SJSA1 (cell line): Measurements from ENCODE around the gene DUS2. TPM values are rescaled to one million over a fixed set of nuclear protein-coding genes. Genes with fewer than 3 reads are reported as not detected.
A peak's percentile ranks its signal among the peaks of the same experiment; 100 is the strongest.

Experiments used
- DNase-seq, 2 experiments: peaks; one replicate each; pipeline ENCODE4 v3.0.0-alpha.2; 2015 to 2020; ENCODE audit warnings: low spot score in 2 of 2, low read depth in 1 of 2
- H3K27ac ChIP-seq: fragments of 250-450 bp; sonication (Bioruptor Pico); 2 replicates; pipeline ENCODE4 v1.5.1; 2020; ENCODE audit warnings: mild to moderate bottlenecking, moderate library complexity
- H3K27me3 ChIP-seq: fragments of 250-450 bp; sonication (Bioruptor Pico); replicated peaks from 2 replicates; pipeline ENCODE4 v1.5.1; 2020; ENCODE audit warnings: mild to moderate bottlenecking, moderate library complexity
- H3K36me3 ChIP-seq: fragments of 250-450 bp; sonication (Bioruptor Pico); 2 replicates; pipeline ENCODE4 v1.5.1; 2020; ENCODE audit warnings: mild to moderate bottlenecking
- H3K4me1 ChIP-seq: fragments of 250-450 bp; sonication (Bioruptor Pico); replicated peaks from 2 replicates; pipeline ENCODE4 v1.6.1; 2021; ENCODE audit warnings: mild to moderate bottlenecking
- H3K4me3 ChIP-seq: fragments of 250-450 bp; sonication (Bioruptor Pico); 2 replicates; pipeline ENCODE4 v1.5.1; 2020; ENCODE audit warnings: mild to moderate bottlenecking
- H3K9me3 ChIP-seq: fragments of 250-450 bp; sonication (Bioruptor Pico); replicated peaks from 2 replicates; pipeline ENCODE4 v1.5.1; 2020; ENCODE audit warnings: mild to moderate bottlenecking
- total RNA-seq: library from RNA; depleted of rRNA; stranded (reverse); fragments of >200 nt; shearing (Covaris generic); gene quantifications from 2 replicates; pipeline ENCODE4 v1.2.3, GENCODE V29; 2014

DUS2 gene
- total RNA-seq, 1 experiment from 2014 or later: 28.3 TPM

DNA sequence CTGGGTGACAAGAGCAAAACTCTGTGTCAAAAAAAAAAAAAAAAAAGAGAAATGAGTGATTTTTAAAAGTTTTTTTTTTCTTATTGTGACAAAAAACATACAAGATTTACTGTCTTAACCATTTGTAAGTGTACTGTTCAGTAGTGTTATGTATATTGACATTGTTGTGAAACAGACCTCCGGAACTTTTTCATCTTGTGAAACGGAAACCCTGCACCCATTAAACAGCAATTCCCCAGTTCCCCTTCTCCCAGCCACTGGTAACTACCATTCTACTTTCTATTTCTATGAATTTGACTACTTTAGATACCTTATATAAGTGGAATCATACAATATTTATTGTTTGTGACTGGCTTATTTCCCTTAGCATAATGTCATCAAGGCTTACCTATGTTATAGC lies 18.7 kb downstream of the DUS2 start:
- no peaks in the 10 kb centered on the region for H3K9me3 ChIP-seq
- no peaks in the 10 kb centered on the region for H3K4me1 ChIP-seq
- H3K27me3 ChIP-seq: no peaks in the 10 kb centered on the region
- no peak for DNase-seq
- no peak overlapping the region for H3K4me3 ChIP-seq
- peaks cover 27% of the 10 kb centered on the region for H3K36me3 ChIP-seq
- no peak overlapping the region for H3K27ac ChIP-seq

DNA sequence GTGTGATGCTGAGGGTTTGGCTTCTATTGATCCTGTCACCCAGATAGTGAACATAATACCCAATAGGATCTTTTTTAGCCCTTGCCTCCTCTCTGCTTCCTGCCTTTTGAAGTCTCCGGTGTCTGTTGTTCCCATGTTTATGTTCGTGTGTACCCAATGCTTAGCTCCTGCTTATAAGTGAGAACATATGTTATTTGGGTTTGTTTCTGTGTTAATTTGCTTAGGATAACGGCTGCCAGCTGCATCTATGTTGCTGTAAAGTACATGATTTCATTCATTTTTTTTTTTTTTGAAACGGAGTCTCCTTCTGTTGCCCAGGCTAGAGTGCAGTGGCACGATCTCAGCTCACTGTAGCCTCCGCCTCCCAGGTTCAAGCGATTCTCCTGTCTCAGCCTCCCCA lies 23.0 kb downstream of the DUS2 start:
- Histone ChIP-seq H3K27me3 (0 out of 2 replicates have a peak, but pooled peaks cover 5% of the 10 kb centered on the region), H3K4me3 (no peak overlapping the region), H3K9me3 (no peaks in the 10 kb centered on the region; the same call in 1 of the 2 replicates), H3K27ac (no peak overlapping the region), H3K36me3 (peaks cover 33% of the 10 kb centered on the region), H3K4me1 (peaks cover 15% of the 10 kb centered on the region)
- DNase-seq: no peak

DNA sequence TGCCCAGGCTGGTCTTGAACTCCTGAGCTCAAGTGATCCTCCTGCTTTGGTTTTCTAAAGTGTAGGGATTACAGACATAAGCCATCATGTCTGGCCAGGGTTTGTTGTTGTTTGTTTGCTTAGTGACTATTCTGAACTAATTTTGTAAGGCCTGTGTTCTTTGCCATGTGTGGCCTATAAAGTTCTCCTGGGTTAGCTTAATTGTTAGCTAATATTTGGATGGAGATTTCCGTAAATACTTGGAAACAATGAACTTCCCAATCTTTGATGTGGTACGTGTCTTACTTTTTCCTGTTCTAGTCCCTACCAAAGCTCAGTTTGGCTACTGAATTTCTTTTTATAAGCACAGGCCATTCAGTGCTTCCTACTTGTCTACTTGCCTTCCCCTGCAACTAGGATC lies 24.9 kb downstream of the DUS2 start:
- Histone ChIP-seq H3K36me3 (peaks cover 25% of the 10 kb centered on the region), H3K27ac (no peak overlapping the region), H3K4me1 (peaks cover 15% of the 10 kb centered on the region), H3K4me3 (no peak overlapping the region), H3K9me3 (no peaks in the 10 kb centered on the region; the same call in 1 of the 2 replicates), H3K27me3 (0 out of 2 replicates have a peak, but pooled peaks cover 5% of the 10 kb centered on the region)
- peak in 1 of 2 experiments; percentile 64 for DNase-seq

DNA sequence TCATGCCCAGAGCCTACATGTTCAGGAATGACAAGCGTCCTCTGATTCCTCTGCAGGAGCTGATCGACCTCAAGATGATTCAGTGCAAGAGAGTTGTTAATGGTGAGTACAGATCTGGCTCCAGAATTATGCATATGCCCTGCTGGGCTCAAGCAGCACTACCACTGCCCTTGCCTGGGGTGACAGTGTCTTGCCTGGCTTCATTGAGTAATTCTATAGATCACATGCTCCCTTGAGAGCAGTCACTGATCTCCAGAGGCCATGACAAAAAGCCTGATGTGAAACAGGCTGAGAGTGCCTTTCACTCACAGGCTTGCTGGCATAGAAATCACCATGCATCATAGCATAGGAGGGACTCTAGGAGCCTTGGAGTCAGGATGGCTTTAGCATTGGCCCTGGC lies 26.4 kb downstream of the DUS2 start:
- H3K36me3 ChIP-seq: peaks cover 35% of the 10 kb centered on the region
- 0 out of 2 replicates have a peak, but pooled peaks cover 5% of the 10 kb centered on the region for H3K27me3 ChIP-seq
- H3K4me3 ChIP-seq: no peak overlapping the region
- H3K4me1 ChIP-seq: peaks cover 15% of the 10 kb centered on the region
- H3K27ac ChIP-seq: no peak overlapping the region
- no peaks in the 10 kb centered on the region; the same call in 1 of the 2 replicates for H3K9me3 ChIP-seq
- no peak for DNase-seq

DNA sequence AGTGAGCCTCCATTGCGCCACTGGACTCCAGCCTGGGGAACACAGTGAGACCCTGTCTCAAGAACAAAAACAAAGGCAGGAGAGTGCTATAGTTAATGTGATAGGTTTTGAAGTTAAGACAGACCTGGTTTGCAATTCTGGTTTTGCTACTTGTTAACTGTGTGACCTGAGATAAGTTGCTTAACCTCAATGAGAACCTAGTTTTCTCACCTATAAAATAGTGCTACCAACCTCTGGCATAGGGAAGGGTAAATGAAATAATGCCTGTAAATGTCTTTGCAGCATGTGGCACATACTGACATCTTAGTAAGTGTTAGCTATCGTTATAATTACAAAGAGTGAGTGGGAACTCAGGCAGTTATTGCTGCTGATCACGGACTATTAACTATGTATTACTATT lies 32.3 kb downstream of the DUS2 start:
- Histone ChIP-seq H3K27ac (no peak overlapping the region), H3K4me1 (no peaks in the 10 kb centered on the region), H3K27me3 (0 out of 2 replicates have a peak, but pooled peaks cover 5% of the 10 kb centered on the region), H3K4me3 (no peak overlapping the region), H3K36me3 (peaks cover 32% of the 10 kb centered on the region), H3K9me3 (no peaks in the 10 kb centered on the region; the same call in 1 of the 2 replicates)
- no peak for DNase-seq

DNA sequence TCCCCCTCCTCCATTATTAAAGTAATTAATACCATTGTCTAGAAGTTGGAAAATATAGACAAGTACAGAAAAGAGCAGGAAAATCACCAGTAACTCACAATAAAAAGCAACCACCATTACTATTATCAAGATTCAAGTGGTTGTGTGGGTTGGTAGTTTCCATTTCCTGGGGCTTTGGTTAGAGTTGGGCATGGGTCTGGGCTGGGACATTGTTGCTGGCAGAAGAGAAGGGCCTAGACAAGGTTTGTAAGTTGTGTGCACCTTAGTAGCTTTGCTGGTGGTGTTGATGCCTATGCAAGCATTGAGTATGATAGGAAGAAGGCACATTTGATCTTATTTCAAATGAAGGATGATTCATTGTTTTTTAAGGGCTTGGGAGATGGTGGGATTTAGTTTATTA lies 36.7 kb downstream of the DUS2 start:
- Histone ChIP-seq H3K4me3 (no peak overlapping the region), H3K36me3 (peaks cover 14% of the 10 kb centered on the region), H3K4me1 (peaks cover 12% of the 10 kb centered on the region), H3K27me3 (no peaks in the 10 kb centered on the region), H3K9me3 (no peaks in the 10 kb centered on the region), H3K27ac (no peak overlapping the region)
- DNase-seq: no peak

DNA sequence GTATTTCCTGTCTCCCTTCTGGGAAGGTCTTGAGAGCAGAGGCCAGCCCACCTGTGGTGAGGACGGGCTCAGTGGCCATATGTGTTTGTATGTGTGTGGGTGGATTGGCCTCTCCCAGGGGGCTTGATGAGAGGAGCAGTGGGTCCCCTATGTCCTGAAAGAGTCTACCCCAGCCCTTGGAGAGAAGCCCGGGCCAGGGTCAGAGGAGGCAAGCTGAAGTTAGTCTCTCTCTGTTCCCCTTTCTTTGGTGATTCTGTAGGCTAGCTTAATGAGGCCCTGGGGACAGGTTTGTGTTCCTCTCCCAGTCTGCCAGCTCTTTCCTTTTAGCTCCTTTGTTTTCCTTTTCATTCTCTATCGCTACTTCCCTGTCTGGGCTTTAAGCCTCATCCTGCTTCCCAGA lies 38.3 kb downstream of the DUS2 start:
- peaks cover 9% of the 10 kb centered on the region for H3K36me3 ChIP-seq
- no peaks in the 10 kb centered on the region for H3K9me3 ChIP-seq
- H3K4me3 ChIP-seq: no peak overlapping the region
- no peak overlapping the region for H3K27ac ChIP-seq
- no peak for DNase-seq
- H3K27me3 ChIP-seq: no peaks in the 10 kb centered on the region
- peaks cover 28% of the 10 kb centered on the region for H3K4me1 ChIP-seq

DNA sequence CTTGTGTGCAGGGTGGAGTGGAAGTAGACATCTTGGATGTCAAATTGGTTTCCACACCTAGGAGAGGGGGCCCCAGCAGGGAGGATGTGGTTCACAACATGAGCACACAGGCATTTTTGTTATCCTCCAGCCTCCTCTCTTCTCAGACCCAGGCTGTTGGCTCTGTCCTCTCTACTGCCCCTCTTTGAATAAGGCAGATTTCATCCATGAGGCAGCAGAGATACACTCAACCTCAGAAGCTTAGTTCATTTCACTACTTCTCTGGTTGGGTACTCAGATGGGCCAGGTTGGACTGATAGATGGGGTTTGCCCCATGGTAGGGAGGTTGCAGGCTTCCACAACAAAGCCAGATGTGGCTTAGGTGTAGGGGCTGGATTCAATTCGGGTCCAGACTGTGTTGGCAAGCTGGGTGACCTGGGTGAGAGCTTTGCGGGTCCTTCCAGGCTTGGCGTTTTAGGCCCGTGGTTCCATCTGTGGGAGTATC lies 39.9 kb downstream of the DUS2 start:
- Histone ChIP-seq H3K27ac (no peak overlapping the region), H3K9me3 (no peaks in the 10 kb centered on the region), H3K4me3 (no peak overlapping the region), H3K27me3 (no peaks in the 10 kb centered on the region), H3K4me1 (peaks cover 31% of the 10 kb centered on the region), H3K36me3 (peaks cover 11% of the 10 kb centered on the region)
- no peak for DNase-seq

DNA sequence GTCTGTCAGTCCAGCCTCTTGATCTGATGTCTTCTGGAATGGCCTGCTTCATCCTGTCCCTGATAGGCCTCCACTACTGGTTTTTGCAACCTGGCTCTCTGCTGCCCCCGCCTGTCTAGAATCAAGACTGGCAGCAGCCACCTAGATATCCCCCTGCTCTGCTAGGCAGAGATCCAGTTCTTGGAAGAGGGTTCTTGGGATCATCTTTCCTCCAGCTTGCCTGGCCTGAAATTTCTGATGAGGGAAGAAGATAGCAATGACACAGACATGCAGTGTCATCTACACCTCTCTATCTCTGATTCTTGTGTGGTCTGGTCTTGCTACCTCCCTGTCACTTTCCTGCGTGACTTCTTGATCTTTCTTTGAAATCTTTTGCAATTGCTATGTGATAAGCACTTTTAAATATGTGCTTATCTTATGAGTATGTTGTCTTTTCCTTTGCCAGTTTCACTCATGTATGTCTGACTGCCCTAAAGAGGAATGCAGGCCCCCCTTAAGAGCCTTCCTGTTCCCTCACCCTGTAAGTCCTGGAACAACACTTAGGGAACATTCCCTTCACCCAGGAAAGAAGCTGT lies 41.8 kb downstream of the DUS2 start:
- peaks cover 31% of the 10 kb centered on the region for H3K4me1 ChIP-seq
- H3K27me3 ChIP-seq: no peaks in the 10 kb centered on the region
- H3K27ac ChIP-seq: peak overlapping the region; percentile 91
- H3K9me3 ChIP-seq: no peaks in the 10 kb centered on the region
- no peak overlapping the region for H3K4me3 ChIP-seq
- peaks cover 20% of the 10 kb centered on the region for H3K36me3 ChIP-seq
- DNase-seq: peak; percentile 88 to 92

DNA sequence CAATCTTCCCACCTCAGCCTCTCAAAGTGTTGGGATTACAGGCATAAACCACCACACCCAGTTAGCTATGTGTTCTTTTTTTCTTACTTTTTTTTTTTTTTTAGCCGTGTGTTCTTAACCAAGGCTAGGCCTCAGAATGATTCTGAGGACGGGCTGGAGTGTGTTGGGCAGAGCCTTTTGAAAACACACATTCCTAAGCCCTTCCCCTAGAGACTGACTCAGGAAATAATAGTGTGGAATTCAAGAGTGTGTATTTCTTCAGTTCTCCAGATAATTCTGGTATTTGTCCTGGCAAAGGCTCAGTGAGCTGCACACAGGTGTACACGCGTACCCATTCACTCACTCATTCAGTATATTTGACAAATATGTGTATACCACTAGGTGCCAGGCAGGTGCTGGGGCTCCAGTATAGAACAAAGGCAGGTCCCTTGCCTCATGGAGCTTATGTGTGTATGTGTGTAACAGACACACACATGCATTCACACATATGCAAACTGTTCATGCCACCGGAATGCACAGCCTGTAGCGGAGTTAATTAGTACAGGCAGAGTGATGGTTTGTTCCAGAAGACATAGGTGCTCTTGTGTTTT lies 42.7 kb downstream of the DUS2 start:
- H3K4me3 ChIP-seq: no peak overlapping the region
- no peaks in the 10 kb centered on the region for H3K9me3 ChIP-seq
- peaks cover 25% of the 10 kb centered on the region for H3K36me3 ChIP-seq
- no peaks in the 10 kb centered on the region for H3K27me3 ChIP-seq
- peak; percentile 70 to 75 for DNase-seq
- peaks cover 31% of the 10 kb centered on the region for H3K4me1 ChIP-seq
- peak overlapping the region; percentile 91 for H3K27ac ChIP-seq

DNA sequence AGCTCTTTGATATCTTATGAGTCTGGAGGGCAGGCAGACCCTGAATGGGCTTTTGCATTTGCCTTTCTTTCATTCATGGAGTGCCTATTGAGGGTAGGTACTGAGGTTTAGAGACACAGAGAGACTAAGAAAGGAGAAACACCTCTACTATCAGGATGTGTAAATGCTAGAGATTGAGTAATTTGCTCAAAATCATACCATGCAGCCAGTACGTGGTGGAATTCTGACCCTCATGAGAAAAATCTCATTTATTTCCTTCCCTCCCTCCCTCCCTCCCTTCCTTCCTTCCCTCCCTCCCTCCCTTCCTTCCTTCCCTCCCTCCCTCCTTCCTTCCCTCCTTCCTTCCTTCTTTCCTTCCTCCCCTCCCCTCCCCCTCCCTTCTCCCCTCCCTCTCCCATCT lies 43.7 kb downstream of the DUS2 start:
- Histone ChIP-seq H3K4me3 (no peak overlapping the region), H3K36me3 (peaks cover 31% of the 10 kb centered on the region), H3K4me1 (peaks cover 31% of the 10 kb centered on the region), H3K27ac (no peak overlapping the region), H3K9me3 (no peaks in the 10 kb centered on the region), H3K27me3 (no peaks in the 10 kb centered on the region)
- no peak for DNase-seq

DNA sequence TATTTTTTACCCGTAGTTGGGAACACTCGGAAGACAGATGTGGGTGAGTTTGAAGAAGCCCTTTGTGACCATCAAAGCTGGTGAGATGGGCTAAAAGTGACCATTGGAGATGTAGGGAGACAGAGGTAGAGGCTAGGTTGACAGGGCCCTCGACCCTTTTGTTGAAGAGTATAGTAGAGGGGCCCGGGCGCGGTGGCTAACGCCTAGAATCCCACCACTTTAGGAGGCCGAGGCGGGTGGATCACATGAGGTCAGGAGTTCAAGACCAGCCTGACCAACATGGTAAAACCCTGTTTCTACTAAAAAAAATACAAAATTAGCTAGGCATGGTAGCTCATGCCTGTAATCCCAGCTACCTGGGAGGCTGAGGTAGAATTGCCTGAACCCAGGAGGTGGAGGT lies 45.8 kb downstream of the DUS2 start:
- no peak overlapping the region for H3K4me3 ChIP-seq
- peaks cover 42% of the 10 kb centered on the region for H3K36me3 ChIP-seq
- no peaks in the 10 kb centered on the region for H3K9me3 ChIP-seq
- no peak for DNase-seq
- peaks cover 28% of the 10 kb centered on the region for H3K4me1 ChIP-seq
- H3K27me3 ChIP-seq: no peaks in the 10 kb centered on the region
- no peak overlapping the region for H3K27ac ChIP-seq

DNA sequence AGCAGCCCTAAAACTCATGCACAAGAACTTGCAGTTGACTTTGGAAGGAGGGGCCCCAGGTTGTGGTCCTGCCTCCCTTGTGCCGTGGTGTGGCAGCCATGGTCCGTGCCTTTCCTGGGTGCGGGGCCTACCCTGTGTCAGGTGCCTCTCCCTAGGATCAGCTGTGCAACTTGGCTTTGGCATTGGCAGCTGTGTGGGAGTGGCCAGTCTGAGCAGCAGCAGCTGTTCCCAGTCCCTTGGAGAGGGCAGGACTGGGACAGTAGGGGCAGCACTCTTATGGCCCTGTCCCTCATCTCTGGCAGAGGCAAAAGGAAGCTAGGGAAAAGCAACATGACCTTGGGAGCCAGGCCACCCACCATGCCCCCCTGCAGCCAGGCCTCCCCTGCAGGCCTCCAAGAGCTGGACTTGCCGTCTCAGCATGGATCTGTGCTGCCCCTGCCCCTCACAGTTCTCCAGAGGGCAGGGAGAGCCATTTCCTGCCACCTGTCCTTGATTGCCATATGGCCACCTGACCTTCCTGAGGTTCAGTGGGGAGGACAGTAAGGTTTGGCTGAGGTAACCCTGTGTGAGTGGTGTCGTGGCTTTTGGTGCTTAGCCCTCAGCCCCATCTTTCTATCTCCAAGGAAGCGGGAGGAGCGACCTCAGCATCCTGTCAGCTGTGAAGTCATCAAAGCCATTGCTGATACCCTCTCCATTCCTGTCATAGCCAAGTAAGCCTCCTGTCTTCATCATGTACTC lies 46.6 kb downstream of the DUS2 start:
- Histone ChIP-seq H3K4me3 (no peak overlapping the region), H3K36me3 (peaks cover 44% of the 10 kb centered on the region), H3K9me3 (no peaks in the 10 kb centered on the region), H3K27ac (no peak overlapping the region), H3K27me3 (no peaks in the 10 kb centered on the region), H3K4me1 (peaks cover 21% of the 10 kb centered on the region)
- no peak for DNase-seq

DNA sequence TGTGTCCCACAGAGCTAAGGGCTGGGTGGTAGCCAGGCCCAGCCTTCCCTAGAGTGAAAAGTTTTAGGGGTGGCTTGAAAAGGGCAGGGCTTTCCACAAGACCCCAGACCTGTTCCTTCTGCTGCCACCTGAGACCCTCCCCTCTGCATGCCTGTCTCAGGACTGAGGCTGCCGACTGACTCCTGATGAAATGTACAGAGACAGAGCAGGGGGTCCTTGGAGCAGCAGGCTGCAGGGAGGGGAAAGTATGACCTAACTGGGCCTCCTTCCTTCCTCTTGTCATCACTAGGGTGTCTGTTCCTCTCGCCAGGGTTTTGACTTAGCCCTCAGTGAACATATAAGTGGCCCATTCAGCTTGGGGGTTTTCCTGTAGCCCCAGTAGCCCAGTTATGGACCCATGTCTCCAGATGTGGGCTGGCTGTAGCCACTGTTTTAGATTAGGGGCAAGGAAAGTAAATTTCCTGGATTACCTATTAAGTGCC lies 47.2 kb downstream of the DUS2 start:
- no peak for DNase-seq
- Histone ChIP-seq H3K27me3 (no peaks in the 10 kb centered on the region), H3K4me3 (no peak overlapping the region), H3K27ac (no peak overlapping the region), H3K4me1 (peaks cover 15% of the 10 kb centered on the region), H3K9me3 (no peaks in the 10 kb centered on the region), H3K36me3 (peaks cover 46% of the 10 kb centered on the region)
